Sigmoid colon (tissue), 4 donors: Measurements from ENCODE around the gene STK33.

ENCODE experiments used
- EP300 ChIP-seq, 4 donors: sonication (generic); formaldehyde crosslinking; IDR thresholded peaks; one replicate each; pipeline ENCODE4 v1.6.1; 2017; ENCODE audit warnings: antibody characterized with exemption in 4 of 4
- POLR2AphosphoS5 ChIP-seq, 4 donors: sonication (generic); formaldehyde crosslinking; IDR thresholded peaks; one replicate each; pipeline ENCODE4 v1.6.1; 2017; ENCODE audit warnings: antibody characterized with exemption in 4 of 4

DNA sequence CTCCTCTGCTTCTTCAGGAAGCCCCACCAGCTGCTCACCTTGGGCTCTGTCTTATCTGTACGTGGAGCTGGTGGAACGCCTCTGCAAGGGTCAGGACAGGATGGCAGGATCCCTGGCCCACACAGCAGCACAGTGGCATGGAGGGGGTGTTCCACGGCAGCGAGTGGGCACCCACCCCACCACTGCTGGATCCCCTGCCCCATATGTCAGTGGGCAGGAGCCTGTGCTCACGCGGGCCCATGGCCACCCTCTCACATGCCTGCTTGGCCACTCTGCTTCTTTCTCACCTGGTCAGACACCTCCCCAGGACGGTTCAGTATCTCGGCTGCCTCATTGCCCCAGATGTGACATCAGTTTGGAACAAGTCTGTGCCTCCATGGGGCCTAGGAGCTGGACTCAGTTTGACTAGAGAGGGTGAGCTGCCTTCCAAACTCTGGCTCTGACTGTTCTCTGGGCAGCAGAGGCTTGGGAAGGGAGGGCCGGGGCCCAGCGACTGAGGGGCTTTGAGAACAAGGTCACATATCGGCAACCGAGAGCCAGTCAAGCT is 232.3 kb downstream of the STK33 start:
- TF ChIP-seq POLR2AphosphoS5 (IDR thresholded peaks at IDR 0.05) (no peak), EP300 (IDR thresholded peaks at IDR 0.05) (no peak)
